Loucy (cell line): ENCODE results near the gene ARGLU1.

ENCODE experiments used
- H2AFZ ChIP-seq: fragments of 200-600 bp; sonication (generic); 2 replicates; pipeline ENCODE4 v1.6.0; 2016; ENCODE audit warnings: antibody characterized with exemption, mild to moderate bottlenecking, low read length, moderate library complexity
- H3F3A ChIP-seq: fragments of 200-600 bp; 2 replicates; pipeline ENCODE4 v1.6.0; 2016; ENCODE audit warnings: antibody characterized with exemption, low read depth, mild to moderate bottlenecking
- H3K27me3 ChIP-seq: fragments of 200-600 bp; sonication (generic); 2 replicates; pipeline ENCODE4 v1.6.1; 2014; ENCODE audit warnings: low read length, mild to moderate bottlenecking; ENCODE audit not compliant: insufficient read depth, poor library complexity, severe bottlenecking
- H3K36me3 ChIP-seq: fragments of 200-600 bp; sonication (generic); 2 replicates; pipeline ENCODE4 v1.6.1; 2016; ENCODE audit warnings: low read length; ENCODE audit not compliant: insufficient read depth
- H3K4me1 ChIP-seq: fragments of 200-600 bp; sonication (generic); 2 replicates; pipeline ENCODE4 v1.5.1; 2014; ENCODE audit warnings: low read length, mild to moderate bottlenecking; ENCODE audit not compliant: insufficient read depth, poor library complexity, severe bottlenecking
- H3K4me2 ChIP-seq: fragments of 200-600 bp; sonication (generic); 2 replicates; pipeline ENCODE4 v1.6.0; 2014; ENCODE audit warnings: antibody characterized with exemption, low read length, low read depth, mild to moderate bottlenecking; ENCODE audit not compliant: poor library complexity, severe bottlenecking
- H3K4me3 ChIP-seq: fragments of 200-600 bp; sonication (generic); 2 replicates; pipeline ENCODE4 v1.5.1; 2014; ENCODE audit warnings: low read length, mild to moderate bottlenecking, mixed read lengths; ENCODE audit not compliant: poor library complexity, severe bottlenecking
- H3K79me2 ChIP-seq: fragments of 200-600 bp; sonication (generic); 2 replicates; pipeline ENCODE4 v1.6.1; 2014; ENCODE audit warnings: low read length; ENCODE audit not compliant: insufficient read depth
- H3K9ac ChIP-seq: fragments of 200-600 bp; sonication (generic); 2 replicates; pipeline ENCODE4 v1.6.0; 2014; ENCODE audit warnings: mild to moderate bottlenecking, low read depth, low read length, moderate library complexity; ENCODE audit not compliant: poor library complexity, severe bottlenecking
- H3K9me2 ChIP-seq: fragments of 200-600 bp; sonication (generic); replicated peaks from 2 replicates; pipeline ENCODE4 v1.6.1; 2016; ENCODE audit warnings: low read depth, low read length, mixed read lengths
- H3K9me3 ChIP-seq: fragments of 200-600 bp; sonication (generic); 2 replicates; pipeline ENCODE4 v1.6.1; 2014; ENCODE audit warnings: mild to moderate bottlenecking, antibody characterized with exemption, low read length, low read depth; ENCODE audit not compliant: insufficient read depth
- H4K20me1 ChIP-seq: fragments of 200-600 bp; sonication (generic); 2 replicates; pipeline ENCODE4 v1.6.0; 2014; ENCODE audit warnings: antibody characterized with exemption, low read length, mild to moderate bottlenecking; ENCODE audit not compliant: insufficient read depth, poor library complexity, severe bottlenecking
- EZH2phosphoT487 ChIP-seq: fragments of 200-600 bp; IDR thresholded peaks from 2 replicates; pipeline ENCODE4 v1.6.1; 2018; ENCODE audit warnings: antibody characterized with exemption, mild to moderate bottlenecking, moderate library complexity, borderline replicate concordance
- TF ChIP-seq, protein P1 (sequence below): fragments of 200-600 bp; sonication (generic); conservative IDR thresholded peaks from 2 replicates; pipeline ENCODE4 v1.5.1; 2014; ENCODE audit warnings: mild to moderate bottlenecking, antibody characterized with exemption, low read length

The ARGLU1 gene

GRCh38 chr13:106530171-106530851, 37.6 kb downstream of the ARGLU1 start:
- H3K4me2 ChIP-seq, result no peak overlapping the region
- H3K9ac ChIP-seq, result no peak overlapping the region
- H3K27me3 ChIP-seq, result no peaks in the 10 kb centered on the region
- H4K20me1 ChIP-seq, result no peaks in the 10 kb centered on the region
- H3K79me2 ChIP-seq, result no peaks in the 10 kb centered on the region
- H3K9me3 ChIP-seq, result no peaks in the 10 kb centered on the region
- no peaks in the 10 kb centered on the region for H3K36me3 ChIP-seq
- H3K9me2 ChIP-seq, result no peaks in the 10 kb centered on the region
- no peak overlapping the region for H2AFZ ChIP-seq
- no peaks in the 10 kb centered on the region for H3F3A ChIP-seq
- H3K4me1 ChIP-seq, result no peaks in the 10 kb centered on the region
- no peak for TF ChIP-seq EZH2phosphoT487
- TF ChIP-seq, protein P1, sequence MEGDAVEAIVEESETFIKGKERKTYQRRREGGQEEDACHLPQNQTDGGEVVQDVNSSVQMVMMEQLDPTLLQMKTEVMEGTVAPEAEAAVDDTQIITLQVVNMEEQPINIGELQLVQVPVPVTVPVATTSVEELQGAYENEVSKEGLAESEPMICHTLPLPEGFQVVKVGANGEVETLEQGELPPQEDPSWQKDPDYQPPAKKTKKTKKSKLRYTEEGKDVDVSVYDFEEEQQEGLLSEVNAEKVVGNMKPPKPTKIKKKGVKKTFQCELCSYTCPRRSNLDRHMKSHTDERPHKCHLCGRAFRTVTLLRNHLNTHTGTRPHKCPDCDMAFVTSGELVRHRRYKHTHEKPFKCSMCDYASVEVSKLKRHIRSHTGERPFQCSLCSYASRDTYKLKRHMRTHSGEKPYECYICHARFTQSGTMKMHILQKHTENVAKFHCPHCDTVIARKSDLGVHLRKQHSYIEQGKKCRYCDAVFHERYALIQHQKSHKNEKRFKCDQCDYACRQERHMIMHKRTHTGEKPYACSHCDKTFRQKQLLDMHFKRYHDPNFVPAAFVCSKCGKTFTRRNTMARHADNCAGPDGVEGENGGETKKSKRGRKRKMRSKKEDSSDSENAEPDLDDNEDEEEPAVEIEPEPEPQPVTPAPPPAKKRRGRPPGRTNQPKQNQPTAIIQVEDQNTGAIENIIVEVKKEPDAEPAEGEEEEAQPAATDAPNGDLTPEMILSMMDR, result no peak
- no peak overlapping the region for H3K4me3 ChIP-seq

DNA sequence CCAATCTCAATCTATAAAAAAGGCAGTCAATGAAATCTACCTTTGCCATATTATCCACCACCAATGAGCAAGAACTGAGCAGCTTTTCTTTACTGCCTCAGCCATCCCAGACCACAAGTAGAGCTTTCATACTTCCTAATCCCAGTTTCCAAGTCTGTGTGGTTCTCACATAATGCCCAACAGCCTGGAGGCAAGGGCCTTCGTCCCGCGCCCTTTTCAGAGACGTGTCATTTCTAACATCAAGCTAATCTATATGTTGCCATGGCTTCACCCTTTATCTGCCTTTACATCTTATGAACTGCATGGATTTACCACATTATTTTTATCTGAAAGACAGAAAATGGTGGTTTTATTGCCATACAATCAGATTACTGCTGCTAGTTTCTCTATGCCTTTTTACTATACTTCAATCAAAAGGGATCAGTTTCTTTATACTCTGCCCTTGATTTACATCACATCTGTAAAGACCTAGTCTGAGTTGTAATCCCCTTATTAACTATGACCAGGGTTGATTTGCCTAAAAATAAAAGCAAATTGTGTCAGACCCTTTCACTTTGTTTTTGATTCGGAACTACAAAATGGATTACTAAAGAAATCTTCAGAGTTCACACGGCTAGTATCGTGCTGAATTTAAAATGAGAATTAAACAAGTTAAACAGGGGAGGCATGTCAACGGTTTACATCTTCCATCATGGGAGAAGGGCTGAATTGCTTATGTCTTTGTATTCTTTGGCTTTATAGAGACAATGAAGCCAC, 38.3 kb downstream of the ARGLU1 start:
- no peak overlapping the region for H3K4me3 ChIP-seq
- no peaks in the 10 kb centered on the region for H3K4me1 ChIP-seq
- no peaks in the 10 kb centered on the region for H3K9me3 ChIP-seq
- no peaks in the 10 kb centered on the region for H3F3A ChIP-seq
- H3K4me2 ChIP-seq, result no peak overlapping the region
- H3K9me2 ChIP-seq, result no peaks in the 10 kb centered on the region
- H2AFZ ChIP-seq, result no peak overlapping the region
- TF ChIP-seq, protein P1, result no peak
- TF ChIP-seq EZH2phosphoT487, result no peak
- no peaks in the 10 kb centered on the region for H3K79me2 ChIP-seq
- H3K9ac ChIP-seq, result no peak overlapping the region
- no peaks in the 10 kb centered on the region for H4K20me1 ChIP-seq
- no peaks in the 10 kb centered on the region for H3K36me3 ChIP-seq
- no peaks in the 10 kb centered on the region for H3K27me3 ChIP-seq

DNA sequence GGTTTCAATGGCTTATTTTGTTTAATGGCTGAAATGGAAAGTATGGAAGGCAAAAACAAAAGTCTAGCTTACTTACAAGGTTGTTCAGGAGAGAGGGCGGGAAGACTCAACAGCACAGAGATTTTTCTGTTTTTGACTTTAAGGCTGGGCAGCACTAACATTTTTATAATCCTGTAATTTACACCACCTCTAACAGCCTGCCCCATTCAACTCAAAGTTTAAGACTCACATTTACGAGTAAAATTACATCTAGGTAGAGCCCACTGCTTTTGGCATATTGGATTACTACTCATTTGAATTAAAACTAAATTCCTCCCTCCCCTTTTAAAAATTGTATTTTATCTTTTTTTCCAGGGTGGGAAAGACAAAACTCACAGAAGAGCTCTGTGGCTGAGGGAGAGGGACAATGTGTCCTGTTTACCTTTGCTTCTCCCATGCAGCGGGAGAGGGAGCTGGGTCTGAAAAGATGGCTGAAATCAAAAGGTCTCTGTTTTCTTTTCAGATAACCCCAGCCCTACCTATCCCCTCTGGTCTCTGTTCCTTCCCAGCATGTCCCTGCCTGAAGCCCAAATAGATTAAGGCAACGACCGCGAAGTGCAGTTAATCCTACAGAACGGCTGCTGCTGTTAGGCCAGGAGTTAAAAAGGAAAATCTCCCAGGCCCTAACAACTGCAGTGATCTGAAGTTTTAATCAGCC, 39.1 kb downstream of the ARGLU1 start:
- Histone ChIP-seq H3K36me3 (no peaks in the 10 kb centered on the region), H3K9me3 (no peaks in the 10 kb centered on the region), H3K4me3 (no peak overlapping the region), H3F3A (no peaks in the 10 kb centered on the region), H3K27me3 (no peaks in the 10 kb centered on the region), H3K9ac (no peak overlapping the region), H3K79me2 (no peaks in the 10 kb centered on the region), H3K4me1 (no peaks in the 10 kb centered on the region), H4K20me1 (no peaks in the 10 kb centered on the region), H3K9me2 (no peaks in the 10 kb centered on the region), H3K4me2 (no peak overlapping the region), H2AFZ (no peak overlapping the region)
- TF ChIP-seq, protein P1, result no peak
- TF ChIP-seq EZH2phosphoT487, result no peak
